Glutamatergic neuron (in vitro differentiated cells): ENCODE data around the gene KCTD5. TPM values are rescaled to one million over a fixed set of nuclear protein-coding genes. Genes with fewer than 3 reads are reported as not detected.

ENCODE experiments used
- DNase-seq: peaks from one replicate; pipeline ENCODE4 v3.0.0; 2022
- H3K27ac Mint-ChIP-seq: one replicate; pipeline ENCODE4 v1.8.0; 2020; ENCODE audit warnings: mild to moderate bottlenecking, mixed read lengths, inconsistent platforms; ENCODE audit not compliant: unreplicated experiment
- H3K27me3 Mint-ChIP-seq: one replicate; pipeline ENCODE4 v1.8.0; 2020; ENCODE audit warnings: mild to moderate bottlenecking, moderate library complexity, mixed read lengths, inconsistent platforms; ENCODE audit not compliant: unreplicated experiment
- H3K36me3 Mint-ChIP-seq: one replicate; pipeline ENCODE4 v1.8.0; 2020; ENCODE audit warnings: mild to moderate bottlenecking, mixed read lengths, inconsistent platforms; ENCODE audit not compliant: unreplicated experiment
- H3K4me1 Mint-ChIP-seq: one replicate; pipeline ENCODE4 v1.8.0; 2020; ENCODE audit warnings: mild to moderate bottlenecking, low read depth, mixed read lengths, inconsistent platforms; ENCODE audit not compliant: unreplicated experiment
- H3K4me3 Mint-ChIP-seq: one replicate; pipeline ENCODE4 v1.8.0; 2020; ENCODE audit warnings: mild to moderate bottlenecking, mixed read lengths, inconsistent platforms; ENCODE audit not compliant: unreplicated experiment
- H3K9me3 Mint-ChIP-seq: one replicate; pipeline ENCODE4 v1.8.0; 2020; ENCODE audit warnings: mild to moderate bottlenecking, moderate library complexity, mixed read lengths, inconsistent platforms; ENCODE audit not compliant: unreplicated experiment
- total RNA-seq: library from RNA; stranded (reverse); fragmentation: NEBNext Ultra II Directional; extraction: Animal tissue kit (Norgen Biotek cat#: 25700); gene quantifications from one replicate; pipeline ENCODE4 v1.2.1, GENCODE V29; 2021; ENCODE audit not compliant: unreplicated experiment
- TF ChIP-seq, protein P1 (sequence below): fragments of 200-600 bp; sonication (generic); IDR thresholded peaks from one replicate; pipeline ENCODE4 v1.5.0; 2021; ENCODE audit not compliant: partially characterized antibody, unreplicated experiment

The KCTD5 gene
- total RNA-seq, 1 donor from 2014 or later: 41.2 TPM

DNA sequence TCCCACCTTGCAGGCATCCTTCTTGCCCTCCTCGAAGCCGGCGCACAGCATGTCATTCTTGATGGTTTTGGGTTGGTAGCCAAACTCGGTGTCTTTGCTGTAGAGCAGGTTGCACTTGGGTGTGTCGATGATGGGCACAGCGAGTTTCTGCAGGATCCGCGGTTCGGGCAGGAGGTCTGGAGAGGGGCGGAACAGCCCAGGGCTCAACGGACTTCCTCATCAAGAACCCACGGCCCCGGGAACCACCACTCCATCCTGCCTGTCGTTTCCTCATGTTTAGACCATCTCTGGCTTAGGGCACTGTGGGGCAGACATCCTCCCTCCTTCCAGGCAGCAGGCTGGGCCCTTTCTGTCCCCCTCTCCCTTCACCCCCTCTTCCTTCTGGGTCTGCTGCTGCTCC lies 31.2 kb downstream of the KCTD5 start:
- no peak for DNase-seq
- Mint-ChIP-seq H3K4me3 (no peak overlapping the region), H3K9me3 (peaks cover 2% of the 10 kb centered on the region), H3K4me1 (peaks cover 5% of the 10 kb centered on the region), H3K27me3 (peaks cover 14% of the 10 kb centered on the region), H3K36me3 (no peaks in the 10 kb centered on the region), H3K27ac (no peak overlapping the region)
- TF ChIP-seq, protein P1, sequence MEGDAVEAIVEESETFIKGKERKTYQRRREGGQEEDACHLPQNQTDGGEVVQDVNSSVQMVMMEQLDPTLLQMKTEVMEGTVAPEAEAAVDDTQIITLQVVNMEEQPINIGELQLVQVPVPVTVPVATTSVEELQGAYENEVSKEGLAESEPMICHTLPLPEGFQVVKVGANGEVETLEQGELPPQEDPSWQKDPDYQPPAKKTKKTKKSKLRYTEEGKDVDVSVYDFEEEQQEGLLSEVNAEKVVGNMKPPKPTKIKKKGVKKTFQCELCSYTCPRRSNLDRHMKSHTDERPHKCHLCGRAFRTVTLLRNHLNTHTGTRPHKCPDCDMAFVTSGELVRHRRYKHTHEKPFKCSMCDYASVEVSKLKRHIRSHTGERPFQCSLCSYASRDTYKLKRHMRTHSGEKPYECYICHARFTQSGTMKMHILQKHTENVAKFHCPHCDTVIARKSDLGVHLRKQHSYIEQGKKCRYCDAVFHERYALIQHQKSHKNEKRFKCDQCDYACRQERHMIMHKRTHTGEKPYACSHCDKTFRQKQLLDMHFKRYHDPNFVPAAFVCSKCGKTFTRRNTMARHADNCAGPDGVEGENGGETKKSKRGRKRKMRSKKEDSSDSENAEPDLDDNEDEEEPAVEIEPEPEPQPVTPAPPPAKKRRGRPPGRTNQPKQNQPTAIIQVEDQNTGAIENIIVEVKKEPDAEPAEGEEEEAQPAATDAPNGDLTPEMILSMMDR: no peak

DNA sequence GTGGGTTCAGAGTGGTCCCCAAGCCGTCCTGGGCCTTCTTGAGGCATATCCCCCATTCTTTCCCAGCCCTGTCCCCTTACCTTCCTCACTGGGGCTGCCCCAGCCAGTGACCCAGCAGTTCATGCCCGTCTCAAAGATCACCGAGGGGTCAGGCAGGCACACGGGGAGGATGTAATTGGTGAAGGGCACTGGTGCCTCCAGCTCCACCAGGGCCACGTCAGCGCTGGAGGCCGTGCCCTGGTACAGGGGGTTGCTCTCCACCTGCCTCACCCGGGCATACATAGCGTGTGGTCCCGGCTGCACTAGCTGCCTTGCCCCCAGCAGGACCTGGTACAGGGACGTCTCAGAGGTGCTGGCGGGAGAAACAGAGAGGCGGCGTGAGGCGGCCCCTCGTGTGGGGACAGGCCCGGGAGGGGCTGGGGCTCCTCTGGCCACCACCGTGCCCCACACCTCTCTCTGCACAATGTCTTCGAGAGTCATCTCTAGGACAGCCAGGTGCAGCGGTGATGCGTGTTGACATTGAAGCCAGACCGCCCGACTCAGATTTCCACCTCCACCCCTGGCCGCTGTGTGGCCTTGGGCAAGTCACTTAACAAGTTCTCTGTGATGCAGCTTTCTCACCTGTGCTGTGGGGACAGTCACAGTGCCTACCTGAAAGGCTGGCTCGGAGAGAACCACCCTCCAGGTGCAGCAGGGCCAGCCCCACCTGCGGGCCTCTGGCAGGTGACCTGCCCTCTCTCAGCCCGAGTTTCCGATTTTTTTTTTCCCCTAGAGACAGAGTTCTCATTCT lies 31.9 kb downstream of the KCTD5 start:
- H3K4me1 Mint-ChIP-seq: peaks cover 5% of the 10 kb centered on the region
- H3K4me3 Mint-ChIP-seq: no peak overlapping the region
- peaks cover 14% of the 10 kb centered on the region for H3K27me3 Mint-ChIP-seq
- no peak for DNase-seq
- H3K9me3 Mint-ChIP-seq: peaks cover 2% of the 10 kb centered on the region
- no peak overlapping the region for H3K27ac Mint-ChIP-seq
- TF ChIP-seq, protein P1: no peak
- H3K36me3 Mint-ChIP-seq: no peaks in the 10 kb centered on the region

- H3K4me3 Mint-ChIP-seq: no peak overlapping the region
- peaks cover 5% of the 10 kb centered on the region for H3K4me1 Mint-ChIP-seq
- H3K27ac Mint-ChIP-seq: no peak overlapping the region
- TF ChIP-seq, protein P1: no peak
- DNase-seq: no peak
- peaks cover 14% of the 10 kb centered on the region for H3K27me3 Mint-ChIP-seq
- peaks cover 2% of the 10 kb centered on the region for H3K9me3 Mint-ChIP-seq
- no peaks in the 10 kb centered on the region for H3K36me3 Mint-ChIP-seq
Measured at GRCh38 chr16:2715064-2715463, 32.7 kb downstream of the KCTD5 start.

GRCh38 chr16:2715519-2715918 lies 33.2 kb downstream of the KCTD5 start:
- H3K27ac Mint-ChIP-seq: no peak overlapping the region
- DNase-seq: no peak
- TF ChIP-seq, protein P1: no peak

More at GRCh38 chr16:2715519-2715918, 33.2 kb downstream of the KCTD5 start:
- Mint-ChIP-seq H3K4me1 (peaks cover 5% of the 10 kb centered on the region), H3K36me3 (no peaks in the 10 kb centered on the region), H3K9me3 (peaks cover 2% of the 10 kb centered on the region), H3K4me3 (no peak overlapping the region), H3K27me3 (peaks cover 13% of the 10 kb centered on the region)
